ENCODE data around the gene SULT1A1. TPM values are rescaled to one million over a fixed set of nuclear protein-coding genes. Genes with fewer than 3 reads are reported as not detected.
"Not testable (repeated sequence)": the region's sequence is repeated elsewhere in the genome, so short reads cannot be mapped to it uniquely, and the experiment has no call there.

Gene SULT1A1
- total RNA-seq, 1 donor from 2014 or later: 5.3 TPM

DNA sequence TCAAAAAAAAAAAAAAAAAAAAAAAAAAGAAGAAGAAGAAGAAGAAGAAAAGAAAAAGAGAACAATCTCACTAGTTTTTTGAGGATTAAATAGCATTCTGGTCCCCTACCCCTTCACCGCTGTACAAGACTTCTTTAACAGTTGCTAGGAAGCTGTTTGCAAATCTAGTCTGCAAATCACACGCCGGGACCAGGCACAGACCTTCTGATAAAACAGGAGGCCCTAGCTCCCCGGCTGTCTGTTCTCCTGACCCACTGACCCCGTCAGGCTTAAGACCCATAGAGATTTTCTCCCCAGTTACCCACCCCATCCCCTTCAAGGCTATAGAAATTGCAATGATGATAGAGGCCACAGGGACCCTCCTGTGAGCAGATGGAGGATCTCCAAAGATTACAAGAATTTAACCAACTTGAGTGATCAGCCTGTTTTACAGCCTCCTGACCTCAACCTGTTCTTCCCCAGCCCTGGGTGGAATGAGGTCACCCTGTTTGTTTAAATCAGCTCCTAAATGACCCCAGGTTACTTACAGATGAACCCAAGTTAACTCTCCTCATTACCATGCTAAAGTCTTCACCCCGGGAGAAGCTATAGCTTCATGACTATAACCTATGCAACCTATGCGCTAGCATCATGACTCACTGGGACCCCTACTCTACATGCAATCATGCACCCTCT is 11.8 kb upstream of the SULT1A1 start:
- H3K4me1 Mint-ChIP-seq (ENCODE audit: unreplicated experiment): no peaks in the 10 kb centered on the region

DNA sequence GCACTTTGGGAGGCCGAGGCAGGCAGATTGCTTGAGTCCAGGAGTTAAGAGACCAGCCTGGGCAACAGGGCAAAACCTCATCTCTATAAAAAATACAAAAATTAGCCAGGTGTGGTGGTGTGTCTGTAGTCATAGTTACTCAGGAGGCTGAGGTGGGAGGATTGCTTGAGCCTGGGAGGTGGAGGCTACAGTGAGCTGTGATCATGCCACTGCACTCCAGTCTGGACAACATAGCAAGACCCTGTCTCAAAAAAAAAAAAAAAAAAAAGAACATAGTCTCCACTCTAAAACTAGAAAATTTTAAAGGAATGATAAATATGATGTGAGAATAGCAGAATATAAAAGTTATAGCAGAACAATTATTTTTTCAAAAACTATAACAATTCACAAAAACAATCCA is 10.5 kb upstream of the SULT1A1 start:
- not testable (repeated sequence) for H3K9me3 Mint-ChIP-seq (ENCODE audit: unreplicated experiment); H3K36me3 Mint-ChIP-seq (ENCODE audit: low read depth, unreplicated experiment); H3K27ac Mint-ChIP-seq (ENCODE audit: unreplicated experiment); H3K4me3 Mint-ChIP-seq (ENCODE audit: unreplicated experiment); DNase-seq (ENCODE audit: low spot score); H3K27me3 Mint-ChIP-seq (ENCODE audit: unreplicated experiment); H3K4me1 Mint-ChIP-seq (ENCODE audit: unreplicated experiment)

More for the DNA sequence above, 11.8 kb upstream of the SULT1A1 start:
- Mint-ChIP-seq H3K27ac (ENCODE audit: unreplicated experiment) (no peak overlapping the region), H3K27me3 (ENCODE audit: unreplicated experiment) (no peaks in the 10 kb centered on the region), H3K36me3 (ENCODE audit: low read depth, unreplicated experiment) (no peaks in the 10 kb centered on the region), H3K9me3 (ENCODE audit: unreplicated experiment) (no peaks in the 10 kb centered on the region), H3K4me3 (ENCODE audit: unreplicated experiment) (no peak overlapping the region)
- TF ChIP-seq, protein P1, sequence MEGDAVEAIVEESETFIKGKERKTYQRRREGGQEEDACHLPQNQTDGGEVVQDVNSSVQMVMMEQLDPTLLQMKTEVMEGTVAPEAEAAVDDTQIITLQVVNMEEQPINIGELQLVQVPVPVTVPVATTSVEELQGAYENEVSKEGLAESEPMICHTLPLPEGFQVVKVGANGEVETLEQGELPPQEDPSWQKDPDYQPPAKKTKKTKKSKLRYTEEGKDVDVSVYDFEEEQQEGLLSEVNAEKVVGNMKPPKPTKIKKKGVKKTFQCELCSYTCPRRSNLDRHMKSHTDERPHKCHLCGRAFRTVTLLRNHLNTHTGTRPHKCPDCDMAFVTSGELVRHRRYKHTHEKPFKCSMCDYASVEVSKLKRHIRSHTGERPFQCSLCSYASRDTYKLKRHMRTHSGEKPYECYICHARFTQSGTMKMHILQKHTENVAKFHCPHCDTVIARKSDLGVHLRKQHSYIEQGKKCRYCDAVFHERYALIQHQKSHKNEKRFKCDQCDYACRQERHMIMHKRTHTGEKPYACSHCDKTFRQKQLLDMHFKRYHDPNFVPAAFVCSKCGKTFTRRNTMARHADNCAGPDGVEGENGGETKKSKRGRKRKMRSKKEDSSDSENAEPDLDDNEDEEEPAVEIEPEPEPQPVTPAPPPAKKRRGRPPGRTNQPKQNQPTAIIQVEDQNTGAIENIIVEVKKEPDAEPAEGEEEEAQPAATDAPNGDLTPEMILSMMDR (IDR thresholded peaks at IDR 0.05; ENCODE audit: unreplicated experiment): no peak
- DNase-seq (ENCODE audit: low spot score): no peak

- Mint-ChIP-seq H3K4me1 (ENCODE audit: unreplicated experiment) (no peaks in the 10 kb centered on the region), H3K27me3 (ENCODE audit: unreplicated experiment) (peaks cover 2% of the 10 kb centered on the region), H3K36me3 (ENCODE audit: low read depth, unreplicated experiment) (no peaks in the 10 kb centered on the region), H3K4me3 (ENCODE audit: unreplicated experiment) (no peak overlapping the region), H3K9me3 (ENCODE audit: unreplicated experiment) (no peaks in the 10 kb centered on the region), H3K27ac (ENCODE audit: unreplicated experiment) (no peak overlapping the region)
- DNase-seq (ENCODE audit: low spot score): no peak
- TF ChIP-seq, protein P1 (IDR thresholded peaks at IDR 0.05; ENCODE audit: unreplicated experiment): no peak
Measured at GRCh38 chr16:28617874-28618273, 8.0 kb upstream of the SULT1A1 start.

DNA sequence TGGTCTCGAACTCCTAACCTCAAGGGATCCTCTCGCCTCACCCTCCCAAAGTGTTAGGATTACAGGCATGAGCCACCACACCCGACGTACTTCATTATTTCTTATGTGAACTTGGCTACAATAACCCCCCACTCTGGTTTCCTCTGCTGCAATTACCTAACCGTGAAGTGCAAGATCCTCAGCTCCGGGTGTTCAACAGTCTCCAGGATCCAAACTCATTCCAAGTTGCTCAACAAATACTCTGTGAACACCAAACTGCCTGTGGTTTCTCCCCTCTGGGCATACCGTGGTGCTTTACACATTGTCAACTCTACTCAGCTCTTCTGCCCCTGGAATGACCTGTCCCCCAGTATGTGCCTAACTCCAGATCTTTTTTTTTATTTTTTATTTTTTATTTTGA is 6.8 kb upstream of the SULT1A1 start:
- no peak for DNase-seq (ENCODE audit: low spot score)
- no peaks in the 10 kb centered on the region for H3K9me3 Mint-ChIP-seq (ENCODE audit: unreplicated experiment)
- peaks cover 2% of the 10 kb centered on the region for H3K27me3 Mint-ChIP-seq (ENCODE audit: unreplicated experiment)
- no peak overlapping the region for H3K4me3 Mint-ChIP-seq (ENCODE audit: unreplicated experiment)
- no peak overlapping the region for H3K27ac Mint-ChIP-seq (ENCODE audit: unreplicated experiment)
- H3K36me3 Mint-ChIP-seq (ENCODE audit: low read depth, unreplicated experiment): no peaks in the 10 kb centered on the region
- TF ChIP-seq, protein P1 (IDR thresholded peaks at IDR 0.05; ENCODE audit: unreplicated experiment): no peak
- no peaks in the 10 kb centered on the region for H3K4me1 Mint-ChIP-seq (ENCODE audit: unreplicated experiment)

- H3K4me1 Mint-ChIP-seq (ENCODE audit: unreplicated experiment); H3K9me3 Mint-ChIP-seq (ENCODE audit: unreplicated experiment); H3K36me3 Mint-ChIP-seq (ENCODE audit: low read depth, unreplicated experiment); H3K4me3 Mint-ChIP-seq (ENCODE audit: unreplicated experiment); DNase-seq (ENCODE audit: low spot score); H3K27ac Mint-ChIP-seq (ENCODE audit: unreplicated experiment); H3K27me3 Mint-ChIP-seq (ENCODE audit: unreplicated experiment): not testable (repeated sequence)
Measured at GRCh38 chr16:28616224-28616577, 6.4 kb upstream of the SULT1A1 start.

- not testable (repeated sequence) for H3K27me3 Mint-ChIP-seq (ENCODE audit: unreplicated experiment); H3K36me3 Mint-ChIP-seq (ENCODE audit: low read depth, unreplicated experiment); H3K4me1 Mint-ChIP-seq (ENCODE audit: unreplicated experiment); H3K4me3 Mint-ChIP-seq (ENCODE audit: unreplicated experiment); H3K9me3 Mint-ChIP-seq (ENCODE audit: unreplicated experiment); H3K27ac Mint-ChIP-seq (ENCODE audit: unreplicated experiment)
- peak; percentile 49 for DNase-seq (ENCODE audit: low spot score)
- TF ChIP-seq, protein P1 (IDR thresholded peaks at IDR 0.05; ENCODE audit: unreplicated experiment): peak; percentile 22
Measured at GRCh38 chr16:28615486-28616223, 5.8 kb upstream of the SULT1A1 start.

DNA sequence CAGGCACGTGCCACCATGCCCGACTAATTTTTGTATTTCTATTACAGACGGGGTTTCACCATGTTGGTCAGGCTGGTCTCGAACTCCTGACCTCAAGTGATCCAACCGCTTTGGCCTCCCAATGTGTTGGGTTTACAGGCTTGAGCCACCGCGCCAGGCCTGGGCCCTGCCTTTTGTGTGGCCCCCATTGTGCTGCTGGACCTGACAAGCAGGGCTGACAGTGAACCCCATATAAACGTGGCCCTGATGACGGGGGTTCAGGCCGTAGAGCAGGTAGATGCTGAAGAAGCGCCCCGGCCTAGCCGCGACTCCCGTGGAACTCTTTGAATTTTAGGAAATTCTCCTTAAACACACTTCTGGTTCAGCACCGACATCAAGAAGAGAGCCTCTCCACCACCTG is 4.7 kb upstream of the SULT1A1 start:
- not testable (repeated sequence) for H3K36me3 Mint-ChIP-seq (ENCODE audit: low read depth, unreplicated experiment); H3K27ac Mint-ChIP-seq (ENCODE audit: unreplicated experiment); H3K4me3 Mint-ChIP-seq (ENCODE audit: unreplicated experiment); H3K9me3 Mint-ChIP-seq (ENCODE audit: unreplicated experiment); DNase-seq (ENCODE audit: low spot score); H3K27me3 Mint-ChIP-seq (ENCODE audit: unreplicated experiment); H3K4me1 Mint-ChIP-seq (ENCODE audit: unreplicated experiment)

GRCh38 chr16:28613912-28614311 is 4.1 kb upstream of the SULT1A1 start:
- not testable (repeated sequence) for H3K4me1 Mint-ChIP-seq (ENCODE audit: unreplicated experiment); H3K27ac Mint-ChIP-seq (ENCODE audit: unreplicated experiment); DNase-seq (ENCODE audit: low spot score); H3K36me3 Mint-ChIP-seq (ENCODE audit: low read depth, unreplicated experiment); H3K27me3 Mint-ChIP-seq (ENCODE audit: unreplicated experiment); H3K9me3 Mint-ChIP-seq (ENCODE audit: unreplicated experiment); H3K4me3 Mint-ChIP-seq (ENCODE audit: unreplicated experiment)
